PC-3 (cell line): ENCODE data around the gene MATCAP1. TPM values are rescaled to one million over a fixed set of nuclear protein-coding genes. Genes with fewer than 3 reads are reported as not detected.

Experiments used
- ATAC-seq: fragments of 200-7000 bp; cut with Tn5 transposase; 2 replicates; pipeline ENCODE4 v1.9.1; 2020; ENCODE audit warnings: mild to moderate bottlenecking, moderate library complexity
- BruUV-seq: library from RNA; stranded (reverse); fragments of 400-500 nt; replicated peaks from 2 replicates; lab custom pipeline; 2021; lab: Mats Ljungman, UMichigan
- CTCF ChIA-PET: fragments of 300-600 bp; sonication (Branson Sonifier 250); formaldehyde crosslinking; loops from one replicate; lab custom pipeline; 2022; ENCODE audit warnings: antibody characterized with exemption; lab: Charles Lee
- POLR2A ChIA-PET: fragments of 300-600 bp; sonication (Branson Sonifier 250); formaldehyde crosslinking; loops from one replicate; lab custom pipeline; 2022; ENCODE audit warnings: antibody characterized with exemption; ENCODE audit not compliant: unreplicated experiment; lab: Charles Lee
- DNase-seq: peaks from one replicate; pipeline ENCODE4 v3.0.0-alpha.2; 2015
- H2AFZ ChIP-seq: fragments of 300-600 bp; sonication (generic); 2 replicates; pipeline ENCODE4 v1.6.0; 2016; ENCODE audit warnings: antibody characterized with exemption, low read length
- H3F3A ChIP-seq: fragments of 300-600 bp; sonication (generic); one replicate; pipeline ENCODE4 v1.6.0; 2017; ENCODE audit warnings: antibody characterized with exemption, low read length, control low read depth, mild to moderate bottlenecking; ENCODE audit not compliant: unreplicated experiment
- H3K27ac ChIP-seq: fragments of 300-600 bp; sonication (generic); 2 replicates; pipeline ENCODE4 v1.5.1; 2016; ENCODE audit warnings: mild to moderate bottlenecking, low read length
- H3K27me3 ChIP-seq: fragments of 300-600 bp; sonication (generic); 2 replicates; pipeline ENCODE4 v1.6.1; 2016; ENCODE audit warnings: low read length, mixed read lengths
- H3K36me3 ChIP-seq: fragments of 300-600 bp; sonication (generic); 2 replicates; pipeline ENCODE4 v1.6.1; 2016; ENCODE audit warnings: low read depth, mixed run types, low read length, mixed read lengths
- H3K4me1 ChIP-seq: fragments of 300-600 bp; sonication (generic); 2 replicates; pipeline ENCODE4 v1.5.1; 2016; ENCODE audit warnings: low read length; ENCODE audit not compliant: insufficient read depth
- H3K4me2 ChIP-seq: fragments of 300-600 bp; sonication (generic); 2 replicates; pipeline ENCODE4 v1.6.0; 2016; ENCODE audit warnings: low read length
- H3K4me3 ChIP-seq: fragments of 300-600 bp; sonication (generic); 2 replicates; pipeline ENCODE4 v1.5.1; 2016; ENCODE audit warnings: mild to moderate bottlenecking, low read length, mixed read lengths
- H3K79me2 ChIP-seq: fragments of 300-600 bp; sonication (generic); 2 replicates; pipeline ENCODE4 v1.6.1; 2017; ENCODE audit warnings: low read length, mixed read lengths
- H3K9ac ChIP-seq: fragments of 300-600 bp; sonication (generic); 2 replicates; pipeline ENCODE4 v1.6.0; 2016; ENCODE audit warnings: mild to moderate bottlenecking, low read length
- H3K9me2 ChIP-seq: fragments of 300-600 bp; sonication (generic); replicated peaks from 2 replicates; pipeline ENCODE4 v1.6.1; 2016; ENCODE audit warnings: mixed run types, low read length, mixed read lengths
- H3K9me3 ChIP-seq: fragments of 300-600 bp; sonication (generic); 2 replicates; pipeline ENCODE4 v1.6.1; 2016; ENCODE audit warnings: low read length, mixed read lengths
- H4K20me1 ChIP-seq: fragments of 300-600 bp; sonication (generic); 2 replicates; pipeline ENCODE4 v1.6.1; 2016; ENCODE audit warnings: low read length, mixed read lengths
- EZH2 ChIP-seq: fragments of 300-600 bp; sonication (generic); IDR thresholded peaks from one replicate; pipeline ENCODE4 v1.6.1; 2017; ENCODE audit warnings: antibody characterized with exemption, mild to moderate bottlenecking, low read length; ENCODE audit not compliant: unreplicated experiment
- EZH2phosphoT487 ChIP-seq: fragments of 300-600 bp; sonication (generic); IDR thresholded peaks from 2 replicates; pipeline ENCODE4 v1.6.1; 2018; ENCODE audit warnings: mild to moderate bottlenecking, antibody characterized with exemption, low read length, borderline replicate concordance
- intact Hi-C: fragments of 100-400 bp; cut with micrococcal nuclease; formaldehyde crosslinking; loops from 2 replicates; pipeline ENCODE4 v1.9.0; 2023
- total RNA-seq: library from RNA; depleted of rRNA; stranded (reverse); fragments of >200 nt; gene quantifications from 2 replicates; pipeline ENCODE4 v1.2.3, GENCODE V29; 2014
- TF ChIP-seq, protein P1 (sequence below): fragments of 300-600 bp; sonication (generic); conservative IDR thresholded peaks from 2 replicates; pipeline ENCODE4 v1.5.1; 2017; ENCODE audit warnings: antibody characterized with exemption, low read depth, mild to moderate bottlenecking, low read length

MATCAP1 gene
- total RNA-seq, 1 experiment from 2014 or later: 29.6 TPM

DNA sequence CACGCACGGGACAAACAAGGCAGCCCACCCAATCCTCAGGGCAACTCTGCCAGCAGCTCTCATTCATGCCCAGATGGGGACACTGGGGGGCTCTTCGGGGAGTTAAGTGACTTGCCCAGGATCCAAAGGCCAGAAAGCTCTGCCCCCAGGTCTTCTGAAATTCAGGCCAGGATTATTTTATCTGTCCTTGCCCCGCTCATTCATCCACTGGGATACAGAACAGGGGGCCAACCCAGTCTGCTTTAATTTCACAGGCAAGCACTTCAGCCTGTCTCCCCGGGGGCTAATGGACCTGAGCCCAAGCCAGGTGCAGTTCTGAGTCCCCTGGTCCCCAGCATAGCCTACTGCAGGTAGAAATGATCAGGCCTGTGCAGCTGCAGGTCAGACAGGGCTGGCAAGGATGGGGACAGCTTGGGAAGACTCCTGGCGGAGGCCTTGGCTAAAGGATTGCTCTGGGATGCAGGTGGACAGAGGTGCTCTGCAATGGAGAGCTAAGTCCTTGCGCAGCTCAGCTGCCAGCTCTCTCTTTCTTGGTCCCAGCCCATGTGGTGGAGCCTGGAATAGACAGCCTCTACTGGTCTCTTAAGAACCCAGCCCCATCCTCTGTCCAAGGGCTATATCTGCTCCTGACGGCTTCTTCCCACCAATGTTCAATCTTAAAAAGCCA is 32.2 kb downstream of the MATCAP1 start:
- H3K4me2 ChIP-seq: peak overlapping the region; percentile 90; the same call in 1 of the 2 replicates
- H2AFZ ChIP-seq: peak overlapping the region; percentile 83
- TF ChIP-seq, protein P1, sequence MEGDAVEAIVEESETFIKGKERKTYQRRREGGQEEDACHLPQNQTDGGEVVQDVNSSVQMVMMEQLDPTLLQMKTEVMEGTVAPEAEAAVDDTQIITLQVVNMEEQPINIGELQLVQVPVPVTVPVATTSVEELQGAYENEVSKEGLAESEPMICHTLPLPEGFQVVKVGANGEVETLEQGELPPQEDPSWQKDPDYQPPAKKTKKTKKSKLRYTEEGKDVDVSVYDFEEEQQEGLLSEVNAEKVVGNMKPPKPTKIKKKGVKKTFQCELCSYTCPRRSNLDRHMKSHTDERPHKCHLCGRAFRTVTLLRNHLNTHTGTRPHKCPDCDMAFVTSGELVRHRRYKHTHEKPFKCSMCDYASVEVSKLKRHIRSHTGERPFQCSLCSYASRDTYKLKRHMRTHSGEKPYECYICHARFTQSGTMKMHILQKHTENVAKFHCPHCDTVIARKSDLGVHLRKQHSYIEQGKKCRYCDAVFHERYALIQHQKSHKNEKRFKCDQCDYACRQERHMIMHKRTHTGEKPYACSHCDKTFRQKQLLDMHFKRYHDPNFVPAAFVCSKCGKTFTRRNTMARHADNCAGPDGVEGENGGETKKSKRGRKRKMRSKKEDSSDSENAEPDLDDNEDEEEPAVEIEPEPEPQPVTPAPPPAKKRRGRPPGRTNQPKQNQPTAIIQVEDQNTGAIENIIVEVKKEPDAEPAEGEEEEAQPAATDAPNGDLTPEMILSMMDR: no peak
- TF ChIP-seq EZH2 (no peak), EZH2phosphoT487 (no peak)
- ChIA-PET CTCF (no interaction called here), POLR2A (no interaction called here)
- no peak overlapping the region for H3K9ac ChIP-seq
- ATAC-seq: no peak
- BruUV-seq: no TSS peak
- H3K9me2 ChIP-seq: no peaks in the 10 kb centered on the region
- no peaks in the 10 kb centered on the region for H4K20me1 ChIP-seq
- intact Hi-C loops: no loop called here
- no peaks in the 10 kb centered on the region for H3K9me3 ChIP-seq
- H3K4me1 ChIP-seq: 0 out of 2 replicates have a peak, but pooled peaks cover 3% of the 10 kb centered on the region
- H3K27me3 ChIP-seq: no peaks in the 10 kb centered on the region
- H3K79me2 ChIP-seq: no peaks in the 10 kb centered on the region
- no peak for DNase-seq
- H3K36me3 ChIP-seq: no peaks in the 10 kb centered on the region
- H3F3A ChIP-seq: no peaks in the 10 kb centered on the region
- H3K4me3 ChIP-seq: no peak overlapping the region; the same call in 1 of the 2 replicates
- no peak overlapping the region for H3K27ac ChIP-seq

DNA sequence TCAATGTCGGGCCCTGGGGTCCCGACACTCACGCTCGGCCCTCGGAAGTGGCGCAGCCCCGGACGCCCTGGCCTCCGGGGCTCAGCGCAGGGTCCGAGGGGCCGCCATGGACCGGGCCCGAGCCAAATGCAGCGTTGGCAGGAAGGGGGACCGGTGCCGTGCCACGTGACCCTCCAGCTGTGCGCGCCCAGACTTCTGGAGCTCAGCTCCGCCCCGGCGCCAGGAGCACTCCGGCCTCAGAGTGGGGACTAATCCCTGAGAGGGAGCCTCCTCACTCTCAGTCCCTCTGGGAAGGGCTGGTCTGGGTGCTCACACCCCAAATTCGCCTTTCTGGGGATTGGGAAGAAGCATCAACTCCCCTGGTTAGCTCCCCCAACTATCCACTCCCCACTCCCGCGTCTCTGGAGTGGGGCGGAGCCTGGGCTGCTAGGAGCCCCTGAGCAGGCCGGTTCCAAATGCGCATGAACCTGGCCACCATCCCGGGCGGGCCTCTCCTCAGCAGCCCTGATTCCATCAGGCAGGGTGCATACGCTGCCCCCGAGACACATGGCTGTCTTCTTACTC is 32.8 kb downstream of the MATCAP1 start, which contains the start of gene B3GNT9:
TSS of gene B3GNT9 (minus strand) at position 166 of the 564 bp plus-strand sequence. CDS start 513 bp downstream, outside the sequence.
- Histone ChIP-seq H3K9me2 (no peaks in the 10 kb centered on the region), H3K79me2 (no peaks in the 10 kb centered on the region), H3K27ac (no peak within 1 kb of the TSS), H2AFZ (peak within 1 kb of the TSS; percentile 83), H3K4me1 (0 out of 2 replicates have a peak, but pooled peaks cover 3% of the 10 kb centered on the region), H3K36me3 (no peaks in the 10 kb centered on the region), H3K4me2 (peak within 1 kb of the TSS; percentile 90), H3K4me3 (peak within 1 kb of the TSS; percentile 74), H3K9ac (peak within 1 kb of the TSS; percentile 50), H3K9me3 (no peaks in the 10 kb centered on the region), H3F3A (no peaks in the 10 kb centered on the region), H3K27me3 (no peaks in the 10 kb centered on the region), H4K20me1 (no peaks in the 10 kb centered on the region)
- no peak for DNase-seq
- intact Hi-C loops: no loop called here
- peak; percentile 65 for ATAC-seq
- TF ChIP-seq, protein P1: no peak
- TF ChIP-seq EZH2phosphoT487 (no peak), EZH2 (no peak)
- ChIA-PET POLR2A (no interaction called here), CTCF (interaction anchor here (0.7 kb wide), 1 partner anchor 133 kb away, joined by 3 read pairs; no protein-coding TSS in a partner anchor)
- BruUV-seq: no TSS peak
